B cell (primary cell): Measurements from ENCODE around the gene TRIM44.

Source experiments
- EZH2 ChIP-seq: IDR thresholded peaks from 2 replicates; pipeline ENCODE4 v1.6.1; 2012; ENCODE audit warnings: borderline replicate concordance, low read depth, mild to moderate bottlenecking, moderate library complexity, low read length; ENCODE audit not compliant: insufficient read depth, poor library complexity, severe bottlenecking
- TF ChIP-seq, protein P1 (sequence below): fragments of 200-600 bp; IDR thresholded peaks from one replicate; pipeline ENCODE4 v1.8.0; 2022; ENCODE audit warnings: antibody characterized with exemption, mild to moderate bottlenecking

DNA sequence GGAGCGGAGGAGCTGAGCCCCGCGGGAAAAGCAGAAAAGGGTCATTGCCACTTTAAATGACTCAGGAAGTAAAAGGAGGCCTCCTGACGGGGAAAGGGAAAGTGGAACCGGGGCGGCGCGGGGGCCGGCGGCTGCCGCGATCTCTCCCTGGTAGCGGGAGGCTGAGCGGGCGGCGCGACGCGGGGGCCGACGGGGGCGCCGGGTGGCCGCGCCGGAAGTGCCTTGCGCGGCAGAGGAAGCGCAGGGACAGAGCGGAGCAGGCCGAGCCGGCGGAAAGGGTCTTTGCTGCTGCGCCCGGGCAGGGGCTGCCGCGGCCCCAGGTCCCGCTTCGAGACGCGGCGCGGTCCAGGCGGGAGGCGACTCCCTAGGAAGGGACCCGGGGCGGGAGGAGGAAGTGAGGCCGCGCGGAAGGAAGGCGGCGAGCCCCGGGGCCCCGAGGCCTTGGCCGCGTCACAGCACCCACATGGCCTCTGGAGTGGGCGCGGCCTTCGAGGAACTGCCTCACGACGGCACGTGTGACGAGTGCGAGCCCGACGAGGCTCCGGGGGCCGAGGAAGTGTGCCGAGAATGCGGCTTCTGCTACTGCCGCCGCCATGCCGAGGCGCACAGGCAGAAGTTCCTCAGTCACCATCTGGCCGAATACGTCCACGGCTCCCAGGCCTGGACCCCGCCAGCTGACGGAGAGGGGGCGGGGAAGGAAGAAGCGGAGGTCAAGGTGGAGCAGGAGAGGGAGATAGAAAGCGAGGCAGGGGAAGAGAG lies at the start of gene TRIM44:
- TF ChIP-seq, protein P1, sequence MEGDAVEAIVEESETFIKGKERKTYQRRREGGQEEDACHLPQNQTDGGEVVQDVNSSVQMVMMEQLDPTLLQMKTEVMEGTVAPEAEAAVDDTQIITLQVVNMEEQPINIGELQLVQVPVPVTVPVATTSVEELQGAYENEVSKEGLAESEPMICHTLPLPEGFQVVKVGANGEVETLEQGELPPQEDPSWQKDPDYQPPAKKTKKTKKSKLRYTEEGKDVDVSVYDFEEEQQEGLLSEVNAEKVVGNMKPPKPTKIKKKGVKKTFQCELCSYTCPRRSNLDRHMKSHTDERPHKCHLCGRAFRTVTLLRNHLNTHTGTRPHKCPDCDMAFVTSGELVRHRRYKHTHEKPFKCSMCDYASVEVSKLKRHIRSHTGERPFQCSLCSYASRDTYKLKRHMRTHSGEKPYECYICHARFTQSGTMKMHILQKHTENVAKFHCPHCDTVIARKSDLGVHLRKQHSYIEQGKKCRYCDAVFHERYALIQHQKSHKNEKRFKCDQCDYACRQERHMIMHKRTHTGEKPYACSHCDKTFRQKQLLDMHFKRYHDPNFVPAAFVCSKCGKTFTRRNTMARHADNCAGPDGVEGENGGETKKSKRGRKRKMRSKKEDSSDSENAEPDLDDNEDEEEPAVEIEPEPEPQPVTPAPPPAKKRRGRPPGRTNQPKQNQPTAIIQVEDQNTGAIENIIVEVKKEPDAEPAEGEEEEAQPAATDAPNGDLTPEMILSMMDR = no peak
- no peak for TF ChIP-seq EZH2
